HepG2 (cell line): Measurements from ENCODE around the gene JAGN1. TPM values are rescaled to one million over a fixed set of nuclear protein-coding genes. Genes with fewer than 3 reads are reported as not detected.

Experiments
- ATAC-seq: fragments of 200-7000 bp; cut with Tn5 transposase; 3 replicates; pipeline ENCODE4 v1.9.1; 2020; ENCODE audit warnings: mild to moderate bottlenecking, moderate library complexity
- BruUV-seq: library from RNA; stranded (reverse); fragments of 400-500 nt; replicated peaks from 2 replicates; lab custom pipeline; 2021; lab: Mats Ljungman, UMichigan
- CTCF ChIA-PET: fragments of 300-600 bp; formaldehyde crosslinking; extraction: SDS; loops from one replicate; lab custom pipeline; 2021; ENCODE audit warnings: low total read pairs, inconsistent platforms, low intra/inter-chr PET ratio; lab: Yijun Ruan, JAX
- POLR2A ChIA-PET: fragments of 350-600 bp; sonication (Branson Sonifier 250); formaldehyde crosslinking; loops from one replicate; lab custom pipeline; 2020; ENCODE audit warnings: antibody characterized with exemption, inconsistent platforms; lab: Yijun Ruan, JAX
- DNase-seq: peaks from one replicate; pipeline ENCODE4 v3.0.0-alpha.2; 2015; ENCODE audit warnings: low spot score
- FAIRE-seq: peaks from 3 replicates; lab custom pipeline; 2011; peaks lifted over from hg19 to GRCh38; lab: Jason Lieb, UNC
- H2AFZ ChIP-seq: one replicate; pipeline ENCODE4 v1.6.1; 2011; ENCODE audit warnings: low read length, inconsistent platforms
- H3K27ac ChIP-seq: fragments of 300-600 bp; 3 replicates; pipeline ENCODE4 v1.8.0; 2011; ENCODE audit warnings: mixed run types, mild to moderate bottlenecking, mixed read lengths, low read length, inconsistent platforms; ENCODE audit not compliant: insufficient read depth; ENCODE audit errors: extremely low read length
- H3K27me3 ChIP-seq, 2 experiments: fragments of 200-600 bp in 1 of 2; 2 replicates in 1 of 2; 3 replicates in 1 of 2; pipeline versions ENCODE4 v1.6.0 to v1.8.0; 2011; ENCODE audit warnings: low read length in 2 of 2, mild to moderate bottlenecking in 2 of 2, moderate library complexity in 2 of 2, inconsistent platforms in 1 of 2; ENCODE audit not compliant: insufficient read depth in 2 of 2, control insufficient read depth in 1 of 2
- H3K36me3 ChIP-seq, 2 experiments: fragments of 200-600 bp in 1 of 2; replicated peaks in 1 of 2; 2 replicates in 1 of 2; 3 replicates in 1 of 2; pipeline versions ENCODE4 v1.5.1 to v1.8.0; 2011; ENCODE audit warnings: low read length in 2 of 2, inconsistent platforms in 1 of 2; ENCODE audit not compliant: insufficient read depth in 2 of 2, control insufficient read depth in 1 of 2
- H3K4me1 ChIP-seq: 2 replicates; pipeline ENCODE4 v1.5.1; 2012; ENCODE audit warnings: low read length, inconsistent platforms; ENCODE audit not compliant: insufficient read depth
- H3K4me2 ChIP-seq: 2 replicates; pipeline ENCODE4 v1.6.0; 2011; ENCODE audit warnings: low read depth, low read length, inconsistent platforms
- H3K4me3 ChIP-seq, 3 experiments: fragments of 200-600 bp in 1 of 3; sonication (generic), shearing (Covaris generic) in 1 of 3; replicated peaks in 1 of 3; 2 replicates each; pipeline ENCODE4 v1.5.1; 2011 to 2016; ENCODE audit warnings: low read length in 3 of 3, inconsistent platforms in 2 of 3, low read depth in 2 of 3, mild to moderate bottlenecking in 2 of 3, control low read depth in 1 of 3, mixed read lengths in 1 of 3; ENCODE audit not compliant: insufficient read depth in 1 of 3
- H3K79me2 ChIP-seq: one replicate; pipeline ENCODE4 v1.6.1; 2011; ENCODE audit warnings: low read length, inconsistent platforms; ENCODE audit not compliant: insufficient read depth
- H3K9ac ChIP-seq: 2 replicates; pipeline ENCODE4 v1.6.0; 2011; ENCODE audit warnings: mild to moderate bottlenecking, low read depth, low read length, inconsistent platforms; ENCODE audit not compliant: insufficient read depth
- H3K9me3 ChIP-seq: 2 replicates; pipeline ENCODE4 v1.5.1; 2012; ENCODE audit warnings: mild to moderate bottlenecking, low read length
- H4K20me1 ChIP-seq: 2 replicates; pipeline ENCODE4 v1.6.0; 2011; ENCODE audit warnings: inconsistent platforms, mild to moderate bottlenecking, low read length, moderate library complexity; ENCODE audit not compliant: insufficient read depth
- CC2D1A ChIP-seq: sonication (generic); formaldehyde crosslinking; IDR thresholded peaks from 2 replicates; pipeline ENCODE4 v1.8.1; 2023; ENCODE audit warnings: mild to moderate bottlenecking, missing genetic modification reagents
- CEBPG ChIP-seq: IDR thresholded peaks from 2 replicates; pipeline ENCODE4 v1.6.1; 2016
- MIER2 ChIP-seq: IDR thresholded peaks from 2 replicates; pipeline ENCODE4 v1.6.1; 2016; ENCODE audit warnings: missing biosample characterization, missing genetic modification reagents
- RFX3 ChIP-seq: IDR thresholded peaks from 2 replicates; pipeline ENCODE4 v1.6.1; 2016; ENCODE audit warnings: missing biosample characterization, missing genetic modification reagents
- RFXAP ChIP-seq: sonication (generic); formaldehyde crosslinking; IDR thresholded peaks from 2 replicates; pipeline ENCODE4 v1.4.0; 2020; ENCODE audit warnings: missing genetic modification reagents, borderline replicate concordance
- THAP11 ChIP-seq: IDR thresholded peaks from 2 replicates; pipeline ENCODE4 v1.6.1; 2016; ENCODE audit warnings: missing biosample characterization, missing genetic modification reagents
- TRIM24 ChIP-seq: sonication (generic); formaldehyde crosslinking; IDR thresholded peaks from 2 replicates; pipeline ENCODE4 v1.8.0; 2022; ENCODE audit warnings: mild to moderate bottlenecking, missing genetic modification reagents
- ZNF460 ChIP-seq: sonication (generic); formaldehyde crosslinking; IDR thresholded peaks from 2 replicates; pipeline ENCODE4 v1.5.1; 2020; ENCODE audit warnings: missing genetic modification reagents, mild to moderate bottlenecking, borderline replicate concordance
- ZNF703 ChIP-seq: sonication (generic); formaldehyde crosslinking; IDR thresholded peaks from 2 replicates; pipeline ENCODE4 v1.5.1; 2020; ENCODE audit warnings: missing genetic modification reagents, mild to moderate bottlenecking, moderate library complexity, borderline replicate concordance
- WGBS: methylation state at CpG from one replicate; pipeline ENCODE4 v1.1.6; 2017; ENCODE audit warnings: low lambda C conversion rate; 5-methylcytosine and 5-hydroxymethylcytosine counted together
- in situ Hi-C: cut with HindIII; loops from 2 replicates; pipeline ENCODE4 v1.10.0; 2017; ENCODE audit warnings: low pct_unique_long_range_greater_than_20kb; ENCODE audit not compliant: extremely low pct_ligation_motif_present
- intact Hi-C: fragments of 100-400 bp; cut with micrococcal nuclease; formaldehyde crosslinking; loops from one replicate; pipeline ENCODE4 v1.10.0; 2022; ENCODE audit not compliant: unreplicated experiment
- polyA plus RNA-seq, 8 experiments: library from polyadenylated mRNA; depleted of rRNA in 3 of 8; stranded (reverse) in 7 of 8; unstranded in 1 of 8; fragments of >200 nt; fragmentation: Illumina TruSeq in 4 of 8; extraction: Trizol in 4 of 8; gene quantifications; 2 replicates each; pipeline versions ENCODE4 v1.2.1 to v1.2.3, GENCODE V29; 2011 to 2016; ENCODE audit warnings: low read depth in 4 of 8, missing spikeins in 1 of 8, mixed read lengths in 1 of 8; ENCODE audit not compliant: insufficient read depth in 1 of 8
- total RNA-seq, 5 experiments: library from RNA; depleted of rRNA; stranded (reverse); fragments of >200 nt; fragmentation: Illumina TruSeq; extraction: Trizol; gene quantifications; 2 replicates each; pipeline ENCODE4 v1.2.3, GENCODE V29; 2016; ENCODE audit warnings: low read depth in 1 of 5
- TF ChIP-seq, protein P1 (sequence below): sonication (generic); formaldehyde crosslinking; IDR thresholded peaks from 2 replicates; pipeline ENCODE4 v1.9.0; 2021; ENCODE audit warnings: missing genetic modification reagents, borderline replicate concordance
- TF ChIP-seq, protein P2 (sequence below): sonication (generic); formaldehyde crosslinking; IDR thresholded peaks from 2 replicates; pipeline ENCODE4 v1.4.0; 2020; ENCODE audit warnings: missing genetic modification reagents
- TF ChIP-seq, protein P3 (sequence below): sonication (generic); formaldehyde crosslinking; IDR thresholded peaks from 2 replicates; pipeline ENCODE4 v1.5.0; 2020; ENCODE audit warnings: missing genetic modification reagents

The JAGN1 gene
- total and polyA plus RNA-seq, 2 of the 13 experiments (the other 11 are each of a cell fraction or from before 2014, with no cell fraction given): 49.9 to 50.9 TPM

DNA sequence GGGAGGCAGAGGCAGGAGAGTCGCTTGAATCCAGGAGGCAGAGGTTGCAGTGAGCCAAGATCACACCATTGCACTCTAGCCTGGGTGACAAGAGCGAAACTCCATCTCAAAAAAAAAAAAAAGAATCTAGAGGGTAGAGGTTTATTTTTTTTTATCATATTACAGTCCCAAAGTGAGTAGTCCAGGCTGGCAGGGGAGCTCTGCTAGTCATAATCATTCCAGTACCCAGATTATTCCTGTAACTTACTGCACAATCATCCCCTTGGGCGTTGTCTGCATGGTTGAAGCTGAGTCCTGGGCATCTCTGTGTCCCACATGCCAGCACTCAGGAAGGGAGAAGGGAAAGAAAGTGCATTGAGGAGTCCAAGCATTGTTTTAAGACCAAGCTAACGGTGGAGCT is 51.8 kb downstream of the JAGN1 start:
- Histone ChIP-seq H3K27me3 (no peaks in the 10 kb centered on the region), H3K4me2 (no peak overlapping the region), H3K27ac (no peak overlapping the region), H4K20me1 (no peaks in the 10 kb centered on the region), H3K4me1 (peaks cover 26% of the 10 kb centered on the region), H3K4me3 (no peak overlapping the region), H2AFZ (no peak overlapping the region), H3K36me3 (peaks cover 6 to 17% of the 10 kb centered on the region in 2 experiments; a peak in 4 of 5 replicates), H3K9me3 (no peaks in the 10 kb centered on the region), H3K9ac (no peak overlapping the region), H3K79me2 (no peaks in the 10 kb centered on the region)
- ChIA-PET POLR2A (interaction anchor here (1.1 to 1.3 kb wide), 2 partner anchors 9 to 22 kb away, joined by 3 to 9 read pairs; partner anchors contain the start of gene CRELD1), CTCF (no interaction called here)
- WGBS: 97% methylated on average over 4 of the region's 4 CpGs
- TF ChIP-seq ZNF460 (CRISPR knock-in tag) (no peak), ZNF703 (CRISPR knock-in tag) (no peak), RFX3 (CRISPR knock-in tag) (no peak), THAP11 (CRISPR knock-in tag) (no peak), CEBPG (CRISPR knock-in tag) (no peak), RFXAP (CRISPR knock-in tag) (no peak), TRIM24 (CRISPR knock-in tag) (no peak), CC2D1A (CRISPR knock-in tag) (no peak), MIER2 (CRISPR knock-in tag) (no peak)
- TF ChIP-seq, protein P1, sequence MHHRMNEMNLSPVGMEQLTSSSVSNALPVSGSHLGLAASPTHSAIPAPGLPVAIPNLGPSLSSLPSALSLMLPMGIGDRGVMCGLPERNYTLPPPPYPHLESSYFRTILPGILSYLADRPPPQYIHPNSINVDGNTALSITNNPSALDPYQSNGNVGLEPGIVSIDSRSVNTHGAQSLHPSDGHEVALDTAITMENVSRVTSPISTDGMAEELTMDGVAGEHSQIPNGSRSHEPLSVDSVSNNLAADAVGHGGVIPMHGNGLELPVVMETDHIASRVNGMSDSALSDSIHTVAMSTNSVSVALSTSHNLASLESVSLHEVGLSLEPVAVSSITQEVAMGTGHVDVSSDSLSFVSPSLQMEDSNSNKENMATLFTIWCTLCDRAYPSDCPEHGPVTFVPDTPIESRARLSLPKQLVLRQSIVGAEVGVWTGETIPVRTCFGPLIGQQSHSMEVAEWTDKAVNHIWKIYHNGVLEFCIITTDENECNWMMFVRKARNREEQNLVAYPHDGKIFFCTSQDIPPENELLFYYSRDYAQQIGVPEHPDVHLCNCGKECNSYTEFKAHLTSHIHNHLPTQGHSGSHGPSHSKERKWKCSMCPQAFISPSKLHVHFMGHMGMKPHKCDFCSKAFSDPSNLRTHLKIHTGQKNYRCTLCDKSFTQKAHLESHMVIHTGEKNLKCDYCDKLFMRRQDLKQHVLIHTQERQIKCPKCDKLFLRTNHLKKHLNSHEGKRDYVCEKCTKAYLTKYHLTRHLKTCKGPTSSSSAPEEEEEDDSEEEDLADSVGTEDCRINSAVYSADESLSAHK (CRISPR knock-in tag): no peak
- TF ChIP-seq, protein P2, sequence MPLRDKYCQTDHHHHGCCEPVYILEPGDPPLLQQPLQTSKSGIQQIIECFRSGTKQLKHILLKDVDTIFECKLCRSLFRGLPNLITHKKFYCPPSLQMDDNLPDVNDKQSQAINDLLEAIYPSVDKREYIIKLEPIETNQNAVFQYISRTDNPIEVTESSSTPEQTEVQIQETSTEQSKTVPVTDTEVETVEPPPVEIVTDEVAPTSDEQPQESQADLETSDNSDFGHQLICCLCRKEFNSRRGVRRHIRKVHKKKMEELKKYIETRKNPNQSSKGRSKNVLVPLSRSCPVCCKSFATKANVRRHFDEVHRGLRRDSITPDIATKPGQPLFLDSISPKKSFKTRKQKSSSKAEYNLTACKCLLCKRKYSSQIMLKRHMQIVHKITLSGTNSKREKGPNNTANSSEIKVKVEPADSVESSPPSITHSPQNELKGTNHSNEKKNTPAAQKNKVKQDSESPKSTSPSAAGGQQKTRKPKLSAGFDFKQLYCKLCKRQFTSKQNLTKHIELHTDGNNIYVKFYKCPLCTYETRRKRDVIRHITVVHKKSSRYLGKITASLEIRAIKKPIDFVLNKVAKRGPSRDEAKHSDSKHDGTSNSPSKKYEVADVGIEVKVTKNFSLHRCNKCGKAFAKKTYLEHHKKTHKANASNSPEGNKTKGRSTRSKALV (CRISPR knock-in tag): no peak
- TF ChIP-seq, protein P3, sequence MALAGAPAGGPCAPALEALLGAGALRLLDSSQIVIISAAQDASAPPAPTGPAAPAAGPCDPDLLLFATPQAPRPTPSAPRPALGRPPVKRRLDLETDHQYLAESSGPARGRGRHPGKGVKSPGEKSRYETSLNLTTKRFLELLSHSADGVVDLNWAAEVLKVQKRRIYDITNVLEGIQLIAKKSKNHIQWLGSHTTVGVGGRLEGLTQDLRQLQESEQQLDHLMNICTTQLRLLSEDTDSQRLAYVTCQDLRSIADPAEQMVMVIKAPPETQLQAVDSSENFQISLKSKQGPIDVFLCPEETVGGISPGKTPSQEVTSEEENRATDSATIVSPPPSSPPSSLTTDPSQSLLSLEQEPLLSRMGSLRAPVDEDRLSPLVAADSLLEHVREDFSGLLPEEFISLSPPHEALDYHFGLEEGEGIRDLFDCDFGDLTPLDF (CRISPR knock-in tag): no peak
- FAIRE-seq: no peak
- ATAC-seq: no peak
- intact Hi-C loops (loop anchor here (10.0 kb wide), 1 partner anchor 63 kb away; no protein-coding TSS in a partner anchor), in situ Hi-C loops (no loop called here)
- no peak for DNase-seq
- no TSS peak for BruUV-seq
